Gastrocnemius medialis (tissue), 4 donors: Measurements from ENCODE around the gene TMCC1. TPM values are rescaled to one million over a fixed set of nuclear protein-coding genes. Genes with fewer than 3 reads are reported as not detected.

Experiments
- ATAC-seq, 2 donors: fragments of 150-250 bp; one replicate each; pipeline ENCODE4 v1.9.1; 2016
- DNase-seq, 2 donors: peaks; one replicate each; pipeline ENCODE4 v3.0.0-alpha.2; 2019
- H3K27ac ChIP-seq, 4 donors: fragments of 200-600 bp; sonication (generic); 1 replicate in 1 of 4; 2 replicates in 3 of 4; pipeline ENCODE4 v1.5.1; 2016 to 2018; ENCODE audit warnings: mild to moderate bottlenecking in 2 of 4, moderate library complexity in 1 of 4
- H3K27me3 ChIP-seq, 3 donors: fragments of 200-600 bp; sonication (generic) in 2 of 3; 1 replicate in 1 of 3; 2 replicates in 2 of 3; pipeline versions ENCODE4 v1.5.1 to v1.6.0; 2016 to 2019; ENCODE audit warnings: mild to moderate bottlenecking in 1 of 3, moderate library complexity in 1 of 3
- H3K36me3 ChIP-seq, 2 donors: fragments of 200-600 bp; sonication (generic) in 1 of 2; one replicate each; pipeline ENCODE4 v1.5.1; 2017 to 2018
- H3K4me1 ChIP-seq, 2 donors: fragments of 200-600 bp; sonication (generic) in 1 of 2; one replicate each; pipeline ENCODE4 v1.5.1; 2016 to 2017; ENCODE audit warnings: mild to moderate bottlenecking in 2 of 2
- H3K4me3 ChIP-seq, 4 donors: fragments of 200-600 bp; sonication (generic) in 3 of 4; 1 replicate in 1 of 4; 2 replicates in 3 of 4; pipeline ENCODE4 v1.5.1; 2016 to 2019; ENCODE audit warnings: mild to moderate bottlenecking in 2 of 4
- H3K9me3 ChIP-seq, 3 donors: fragments of 200-600 bp; sonication (generic) in 2 of 3; 1 replicate in 1 of 3; 2 replicates in 2 of 3; pipeline ENCODE4 v1.5.1; 2016 to 2019
- POLR2A ChIP-seq, 2 donors: fragments of 450-650 bp; IDR thresholded peaks; one replicate each; pipeline ENCODE4 v1.6.1; 2017; ENCODE audit warnings: antibody characterized with exemption in 2 of 2, mild to moderate bottlenecking in 2 of 2, moderate library complexity in 2 of 2
- in situ Hi-C, 4 donors: fragments of 200-750 bp; cut with MboI; loops; one replicate each; pipeline versions ENCODE4 v1.15.0 to v1.8.0; 2017; ENCODE audit warnings: low sequenced_read_pairs in 4 of 4
- intact Hi-C: fragments of 100-400 bp; cut with DNase I; formaldehyde crosslinking; loops from one replicate; pipeline ENCODE4 v1.15.1; 2023; ENCODE audit warnings: low total_unique reads
- total RNA-seq, 4 donors: library from RNA; depleted of rRNA; stranded (reverse); fragments of >200 nt; gene quantifications; one replicate each; pipeline versions ENCODE4 v1.1.0 to v1.2.3, GENCODE V29; 2016
- TF ChIP-seq, protein P1 (sequence below), 5 experiments: fragments of 450-650 bp in 3 of 5; fragments of 200-600 bp in 2 of 5; sonication (generic) in 2 of 5; IDR thresholded peaks in 4 of 5; conservative IDR thresholded peaks in 1 of 5; 1 replicate in 4 of 5; 2 replicates in 1 of 5; pipeline ENCODE4 v1.5.1; 2016 to 2019; ENCODE audit warnings: antibody characterized with exemption in 5 of 5, mild to moderate bottlenecking in 3 of 5, moderate library complexity in 3 of 5

The TMCC1 gene
- total RNA-seq, 4 donors from 2014 or later, result 18.8 to 24.7 (median 20.2) TPM

DNA sequence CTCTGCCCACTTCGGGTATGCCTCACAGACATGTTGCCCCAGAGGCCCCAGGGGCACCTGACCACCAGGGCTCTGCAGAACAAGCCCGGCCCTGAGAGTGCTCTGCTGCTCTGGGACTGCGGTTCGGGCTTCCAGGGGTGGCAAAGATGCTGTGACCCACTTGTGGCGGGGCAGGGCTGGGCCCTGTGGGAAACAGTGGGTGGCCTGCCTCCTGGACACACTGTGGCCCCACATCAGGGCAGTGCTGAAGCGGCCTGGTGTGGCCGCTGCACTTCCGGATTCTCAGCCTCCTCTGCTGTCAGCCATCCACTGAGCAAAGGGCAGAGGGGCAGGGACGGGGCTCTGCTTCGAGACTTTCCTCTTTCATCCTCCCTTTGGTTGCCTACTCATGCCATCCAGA lies 260.5 kb downstream of the TMCC1 start:
- Histone ChIP-seq H3K27ac (no peak overlapping the region), H3K36me3 (no peaks in the 10 kb centered on the region), H3K4me1 (peaks cover 0 to 4% of the 10 kb centered on the region in 2 donors), H3K9me3 (no peaks in the 10 kb centered on the region), H3K27me3 (no peaks in the 10 kb centered on the region), H3K4me3 (no peak overlapping the region)
- no peak for TF ChIP-seq POLR2A (IDR thresholded peaks at IDR 0.05)
- TF ChIP-seq, protein P1, sequence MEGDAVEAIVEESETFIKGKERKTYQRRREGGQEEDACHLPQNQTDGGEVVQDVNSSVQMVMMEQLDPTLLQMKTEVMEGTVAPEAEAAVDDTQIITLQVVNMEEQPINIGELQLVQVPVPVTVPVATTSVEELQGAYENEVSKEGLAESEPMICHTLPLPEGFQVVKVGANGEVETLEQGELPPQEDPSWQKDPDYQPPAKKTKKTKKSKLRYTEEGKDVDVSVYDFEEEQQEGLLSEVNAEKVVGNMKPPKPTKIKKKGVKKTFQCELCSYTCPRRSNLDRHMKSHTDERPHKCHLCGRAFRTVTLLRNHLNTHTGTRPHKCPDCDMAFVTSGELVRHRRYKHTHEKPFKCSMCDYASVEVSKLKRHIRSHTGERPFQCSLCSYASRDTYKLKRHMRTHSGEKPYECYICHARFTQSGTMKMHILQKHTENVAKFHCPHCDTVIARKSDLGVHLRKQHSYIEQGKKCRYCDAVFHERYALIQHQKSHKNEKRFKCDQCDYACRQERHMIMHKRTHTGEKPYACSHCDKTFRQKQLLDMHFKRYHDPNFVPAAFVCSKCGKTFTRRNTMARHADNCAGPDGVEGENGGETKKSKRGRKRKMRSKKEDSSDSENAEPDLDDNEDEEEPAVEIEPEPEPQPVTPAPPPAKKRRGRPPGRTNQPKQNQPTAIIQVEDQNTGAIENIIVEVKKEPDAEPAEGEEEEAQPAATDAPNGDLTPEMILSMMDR (IDR thresholded peaks at IDR 0.05 in 4 of 5, conservative IDR thresholded peaks at IDR 0.05 in 1 of 5), result no peak
- DNase-seq, result no peak
- no peak for ATAC-seq
- in situ Hi-C loops (loop anchor here in 2 of 4 donors (10.0 kb wide), 2 partner anchors 292 to 302 kb away; no protein-coding TSS in a partner anchor), intact Hi-C loops (no loop called here)

DNA sequence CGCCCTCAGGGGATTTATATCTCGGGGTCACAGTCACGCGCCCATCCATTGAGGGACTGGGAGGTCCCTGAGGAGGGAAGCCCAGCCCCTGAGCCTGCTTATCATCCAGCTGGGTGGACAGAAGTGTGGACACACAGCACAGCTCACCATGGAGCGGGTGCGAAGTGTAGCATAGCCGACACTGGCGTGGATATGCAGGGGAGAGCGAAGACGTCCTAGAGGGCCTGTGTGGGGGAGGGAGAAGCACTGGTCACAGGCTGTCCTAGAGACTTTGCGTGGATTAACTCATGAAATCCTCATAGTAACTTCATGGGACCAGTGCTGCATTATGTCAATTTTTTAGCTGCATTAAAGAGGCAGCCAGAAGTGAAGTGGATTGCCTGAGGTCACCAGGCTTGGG lies 261.0 kb downstream of the TMCC1 start:
- H3K27ac ChIP-seq, result no peak overlapping the region
- no peak for ATAC-seq
- in situ Hi-C loops, result loop anchor here in 2 of 4 donors (10.0 kb wide), 2 partner anchors 292 to 302 kb away; no protein-coding TSS in a partner anchor
- H3K9me3 ChIP-seq, result no peaks in the 10 kb centered on the region
- TF ChIP-seq, protein P1 (IDR thresholded peaks at IDR 0.05 in 4 of 5, conservative IDR thresholded peaks at IDR 0.05 in 1 of 5), result no peak
- TF ChIP-seq POLR2A (IDR thresholded peaks at IDR 0.05), result no peak
- H3K4me1 ChIP-seq, result peaks cover 0 to 8% of the 10 kb centered on the region in 2 donors
- intact Hi-C loops, result no loop called here
- H3K4me3 ChIP-seq, result no peak overlapping the region
- DNase-seq, result no peak
- H3K27me3 ChIP-seq, result no peaks in the 10 kb centered on the region
- no peaks in the 10 kb centered on the region for H3K36me3 ChIP-seq

DNA sequence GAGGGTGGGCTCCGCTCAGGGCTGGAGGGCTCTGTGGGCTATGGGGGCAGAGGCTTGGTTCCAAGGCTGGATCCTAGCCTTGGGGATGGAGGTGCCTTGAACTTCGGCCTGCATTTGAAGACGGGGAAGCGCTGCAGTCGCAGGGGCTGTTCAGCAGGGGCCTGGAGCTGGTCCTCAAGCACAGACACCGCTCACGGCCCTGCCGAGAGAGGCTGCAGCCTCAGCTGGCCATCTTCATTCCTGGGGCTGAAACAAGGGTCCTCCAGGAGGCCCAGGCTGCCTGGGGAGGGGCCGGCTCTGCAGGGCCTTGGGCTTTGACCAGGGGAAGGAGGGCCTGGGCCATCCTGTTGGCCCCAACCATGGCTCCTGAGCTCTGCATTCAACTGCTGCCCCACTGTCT lies 261.5 kb downstream of the TMCC1 start:
- DNase-seq, result no peak
- in situ Hi-C loops, result loop anchor here in 2 of 4 donors (10.0 kb wide), 2 partner anchors 293 to 303 kb away; no protein-coding TSS in a partner anchor

DNA sequence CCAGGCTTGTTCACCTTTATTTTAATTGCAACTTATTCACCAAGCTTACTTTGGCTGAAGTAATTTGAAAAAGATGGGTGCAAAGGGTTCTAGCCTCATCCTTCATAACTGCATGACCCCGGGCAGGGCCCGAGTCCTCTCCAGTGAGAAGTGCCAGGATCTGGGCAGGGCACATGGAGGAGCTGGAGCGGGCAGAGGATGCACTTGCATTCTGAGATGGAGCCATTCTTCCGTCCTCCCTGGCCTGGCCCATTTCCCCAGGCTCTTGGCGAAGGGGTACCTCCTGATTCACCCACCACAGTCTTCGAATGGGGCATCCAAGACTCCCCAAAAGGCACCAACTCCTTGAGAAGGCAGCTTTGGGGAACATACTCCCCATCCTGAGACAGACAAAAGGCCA lies 264.5 kb downstream of the TMCC1 start:
- Histone ChIP-seq H3K27me3 (no peaks in the 10 kb centered on the region), H3K27ac (peak overlapping the region in 1 of 4 donors; percentile 99), H3K4me3 (no peak overlapping the region), H3K9me3 (no peaks in the 10 kb centered on the region), H3K36me3 (no peaks in the 10 kb centered on the region), H3K4me1 (peaks cover 25 to 39% of the 10 kb centered on the region in 2 donors)
- ATAC-seq (no peak), DNase-seq (no peak)
- no peak for TF ChIP-seq POLR2A (IDR thresholded peaks at IDR 0.05)
- TF ChIP-seq, protein P1 (IDR thresholded peaks at IDR 0.05 in 4 of 5, conservative IDR thresholded peaks at IDR 0.05 in 1 of 5), result no peak
- in situ Hi-C loops, result loop anchor here in 1 of 4 donors (10.0 kb wide), 1 partner anchor 134 kb away; no protein-coding TSS in a partner anchor
- intact Hi-C loops, result loop anchor here (5.0 kb wide), 1 partner anchor 137 kb away; no protein-coding TSS in a partner anchor

More for the DNA sequence above, 261.5 kb downstream of the TMCC1 start:
- Histone ChIP-seq H3K4me3 (no peak overlapping the region), H3K36me3 (no peaks in the 10 kb centered on the region), H3K27me3 (no peaks in the 10 kb centered on the region), H3K27ac (no peak overlapping the region), H3K4me1 (peaks cover 0 to 13% of the 10 kb centered on the region in 2 donors), H3K9me3 (no peaks in the 10 kb centered on the region)
- ATAC-seq, result no peak
- TF ChIP-seq POLR2A (IDR thresholded peaks at IDR 0.05), result no peak
- TF ChIP-seq, protein P1 (IDR thresholded peaks at IDR 0.05 in 4 of 5, conservative IDR thresholded peaks at IDR 0.05 in 1 of 5), result no peak
- intact Hi-C loops, result no loop called here
